ENCODE results near the gene EPB41L4B.

The EPB41L4B gene

DNA sequence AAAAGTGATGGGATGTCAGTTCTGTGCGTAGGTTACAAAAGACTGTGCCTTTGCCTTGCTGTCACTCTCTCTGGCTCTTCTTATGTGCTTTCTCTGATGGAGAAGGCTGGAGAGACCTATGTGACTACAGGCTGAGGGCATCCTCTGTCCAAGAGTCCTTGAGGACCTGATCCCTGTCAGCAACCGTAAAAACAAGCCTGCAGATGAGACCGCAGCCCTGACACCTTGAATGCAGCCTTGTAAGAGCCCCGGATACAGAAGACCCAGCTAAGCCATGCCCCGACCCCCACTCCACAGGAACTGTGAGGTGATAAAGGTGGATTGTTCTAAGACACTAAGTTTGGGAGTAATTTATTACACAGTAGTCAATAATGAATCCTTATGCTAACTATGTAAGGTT lies 121.2 kb downstream of the EPB41L4B start:
- DNase-seq (ENCODE audit: low read depth) = no peak

GRCh38 chr9:109198736-109199382 lies 122.0 kb downstream of the EPB41L4B start:
- DNase-seq (ENCODE audit: low read depth) = no peak

DNA sequence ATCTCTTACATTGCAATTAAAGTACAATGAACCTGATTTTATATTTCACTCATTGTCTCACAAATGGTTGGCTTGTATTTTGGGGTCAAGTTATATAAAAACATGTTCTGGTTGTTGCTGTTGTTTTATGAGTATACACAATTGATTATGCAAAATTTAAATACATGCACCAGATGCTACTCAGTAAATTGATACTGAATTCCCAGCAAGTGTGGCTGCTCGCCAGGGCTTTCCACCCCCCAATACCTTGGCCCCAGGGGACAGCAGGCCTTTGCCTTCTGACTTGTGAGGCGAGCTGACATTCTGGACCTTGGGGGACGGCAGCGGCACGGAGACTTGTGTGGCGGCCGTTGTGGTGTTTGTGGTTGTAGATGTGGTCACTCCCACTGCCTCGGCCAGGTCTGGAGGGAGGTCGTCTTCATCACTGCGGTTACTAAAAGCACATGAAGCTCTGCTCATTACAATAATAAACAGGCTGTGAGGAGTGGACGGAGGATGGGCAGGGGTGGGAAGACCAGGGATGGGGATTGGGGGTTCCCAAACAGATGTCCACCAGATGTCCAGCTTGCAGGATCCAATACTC lies 126.8 kb downstream of the EPB41L4B start:
- DNase-seq (ENCODE audit: low read depth) = no peak

DNA sequence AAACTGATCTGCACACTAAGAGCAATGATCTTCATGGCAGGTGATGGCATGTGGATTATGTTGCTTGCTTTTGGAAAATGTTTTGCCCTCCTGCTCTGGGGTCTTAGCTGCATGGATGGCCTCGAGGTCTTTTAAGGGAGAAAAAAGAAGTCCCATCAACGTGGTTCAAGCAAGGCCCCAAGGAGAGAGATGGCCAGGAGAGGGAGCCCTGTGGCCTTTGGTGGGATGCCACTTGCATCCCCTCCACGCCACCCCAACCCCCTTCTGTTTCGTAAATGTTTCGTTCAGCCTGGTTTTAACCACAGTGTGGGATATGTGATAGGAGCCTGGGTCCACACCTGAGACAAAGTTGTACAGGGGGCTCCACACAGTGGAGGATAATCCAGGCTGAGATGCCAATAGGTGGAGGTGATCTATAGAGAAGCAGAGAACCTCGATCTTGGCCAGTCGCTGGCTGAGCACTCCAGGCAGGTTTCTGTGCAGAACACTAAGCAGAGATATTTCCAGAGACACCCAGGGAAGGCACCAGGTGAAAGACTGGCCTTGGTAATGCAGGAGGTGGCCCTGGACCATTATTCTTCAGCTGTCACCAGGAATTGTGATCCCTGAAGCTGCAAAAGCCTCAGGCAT lies 128.0 kb downstream of the EPB41L4B start:
- no peak for DNase-seq (ENCODE audit: low read depth)

DNA sequence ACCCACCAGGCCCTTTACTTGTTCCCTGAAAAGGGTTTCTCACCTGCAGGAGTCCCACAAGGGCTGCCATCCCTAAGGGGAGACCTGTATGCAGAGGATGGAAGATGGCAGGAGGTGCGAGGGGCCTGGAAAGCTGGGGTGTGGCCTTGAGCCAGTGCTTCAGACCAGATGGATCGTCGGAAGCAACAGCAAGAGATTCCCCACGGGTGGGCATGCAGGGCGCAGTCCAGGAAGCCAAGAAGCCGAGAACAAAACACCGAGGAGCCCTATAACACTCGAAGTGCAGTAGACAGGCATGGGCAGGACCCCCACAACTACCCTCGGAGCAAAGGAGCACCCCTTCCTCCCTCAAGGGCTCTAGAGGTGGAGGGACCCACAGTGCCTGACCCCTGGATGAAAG lies 129.1 kb downstream of the EPB41L4B start:
- DNase-seq (ENCODE audit: low read depth) = no peak

DNA sequence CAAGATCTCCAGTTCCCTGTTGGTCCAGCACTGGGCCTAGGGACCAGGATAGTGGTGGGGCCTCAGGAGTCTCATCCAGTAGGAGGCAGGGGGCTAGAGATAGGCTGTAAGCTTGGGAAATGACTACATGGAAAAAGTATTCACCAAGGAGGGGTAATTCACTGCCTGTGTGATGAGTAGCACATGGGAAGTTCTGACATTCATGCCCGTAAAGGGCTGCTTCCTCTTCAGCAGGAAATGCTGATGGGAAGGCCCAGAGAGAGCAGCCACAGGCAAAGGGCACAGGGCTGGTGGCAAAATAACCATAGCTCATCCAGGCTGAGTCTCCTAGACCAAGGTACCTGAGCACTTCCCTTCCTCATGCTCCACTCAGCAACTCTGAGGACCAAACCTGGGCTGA lies 130.7 kb downstream of the EPB41L4B start:
- no peak for DNase-seq (ENCODE audit: low read depth)

DNA sequence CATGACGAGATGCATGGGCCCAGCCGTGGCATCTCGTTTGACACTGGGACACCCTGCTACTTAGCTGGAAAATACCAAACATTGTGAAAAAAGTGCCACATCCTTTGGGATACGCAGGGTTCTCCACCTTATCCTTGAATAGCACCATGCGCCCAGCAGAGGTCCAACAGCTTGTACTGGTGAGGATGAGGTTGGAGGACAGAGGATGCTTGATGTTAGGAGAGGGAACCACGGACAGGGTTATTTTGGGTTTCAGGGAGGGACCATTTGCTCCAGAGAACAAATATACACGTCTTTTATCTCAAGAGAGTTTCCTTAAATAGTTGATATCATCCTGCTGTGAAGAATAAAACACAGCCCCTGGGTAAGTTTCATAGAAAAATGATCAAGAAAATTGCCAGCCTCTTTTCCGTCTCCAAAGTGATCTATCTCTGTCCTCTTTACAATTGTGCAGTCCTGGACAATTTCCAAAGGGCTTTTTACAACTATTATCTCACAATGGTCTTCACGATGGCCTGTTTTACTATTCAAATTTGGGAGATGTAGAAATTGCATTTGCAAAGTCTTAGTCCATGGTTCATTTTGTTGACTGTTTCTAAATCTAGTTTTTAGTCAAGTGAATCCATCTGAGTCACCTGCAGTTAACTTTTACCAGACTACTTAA lies 133.9 kb downstream of the EPB41L4B start:
- no peak for DNase-seq (ENCODE audit: low read depth)

GRCh38 chr9:109182940-109183798 lies 137.7 kb downstream of the EPB41L4B start:
- DNase-seq (ENCODE audit: low read depth) = no peak

DNA sequence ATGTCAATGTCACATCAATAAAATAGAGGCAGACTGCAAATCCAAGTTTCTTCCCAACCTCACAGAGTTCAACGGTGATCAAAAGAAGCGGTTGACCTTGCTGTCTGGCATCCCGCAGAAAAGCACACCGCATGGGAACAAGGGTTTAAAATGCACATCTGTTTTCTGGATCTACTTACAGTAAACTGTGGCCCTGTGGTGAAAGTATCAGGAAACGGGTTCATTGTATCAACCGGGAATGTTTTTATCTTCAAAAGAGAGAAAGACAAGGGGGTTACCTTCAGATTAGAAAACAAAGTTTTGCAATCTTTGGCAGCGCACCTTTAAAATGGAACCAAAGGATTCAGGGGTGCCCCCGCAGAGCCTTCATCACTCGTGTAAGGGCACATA lies 138.3 kb downstream of the EPB41L4B start:
- DNase-seq (ENCODE audit: low read depth) = no peak

DNA sequence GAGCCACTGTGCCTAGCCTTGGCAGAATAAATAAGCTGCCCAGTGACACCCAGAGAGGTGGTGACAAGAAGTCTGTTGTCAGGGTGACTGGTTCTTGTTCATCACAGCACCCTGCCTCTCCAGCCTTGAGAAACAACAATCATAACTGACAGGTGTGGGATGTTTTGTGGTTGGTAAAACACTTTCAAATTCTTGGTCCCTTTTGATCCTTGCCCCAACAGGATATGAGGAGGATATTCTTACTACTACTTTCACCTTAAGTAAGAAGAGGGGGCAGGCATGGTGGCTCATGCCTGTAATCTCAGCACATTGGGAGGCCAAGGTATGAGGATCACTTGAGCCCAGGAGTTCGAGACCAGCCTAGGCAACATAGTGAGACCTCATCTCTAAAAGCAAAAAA lies 139.6 kb downstream of the EPB41L4B start:
- DNase-seq (ENCODE audit: low read depth) = no peak

GRCh38 chr9:109179801-109180523 lies 140.9 kb downstream of the EPB41L4B start:
- no peak for DNase-seq (ENCODE audit: low read depth)

GRCh38 chr9:109176963-109177362 lies 143.9 kb downstream of the EPB41L4B start:
- DNase-seq (ENCODE audit: low read depth) = no peak

GRCh38 chr9:109176386-109176785 lies 144.5 kb downstream of the EPB41L4B start:
- DNase-seq (ENCODE audit: low read depth) = no peak

DNA sequence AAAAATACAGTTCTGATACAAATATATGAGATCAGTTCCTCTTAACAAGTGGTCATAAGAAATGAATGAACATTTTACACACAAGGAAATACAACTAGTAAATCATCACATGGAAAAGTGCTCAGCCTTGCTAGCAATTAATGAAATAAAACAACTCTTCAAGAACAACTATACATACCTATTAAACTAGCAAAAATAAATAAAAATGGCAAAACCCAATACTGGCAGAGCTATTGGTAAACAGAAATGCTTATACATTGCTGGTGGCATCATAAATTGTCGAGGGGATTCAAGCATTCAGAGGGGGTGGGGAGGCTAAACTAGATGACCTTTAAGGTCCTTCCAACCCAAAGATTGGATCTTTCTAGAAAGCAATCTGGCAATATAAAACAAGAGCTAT lies 147.9 kb downstream of the EPB41L4B start:
- no peak for DNase-seq (ENCODE audit: low read depth)

DNA sequence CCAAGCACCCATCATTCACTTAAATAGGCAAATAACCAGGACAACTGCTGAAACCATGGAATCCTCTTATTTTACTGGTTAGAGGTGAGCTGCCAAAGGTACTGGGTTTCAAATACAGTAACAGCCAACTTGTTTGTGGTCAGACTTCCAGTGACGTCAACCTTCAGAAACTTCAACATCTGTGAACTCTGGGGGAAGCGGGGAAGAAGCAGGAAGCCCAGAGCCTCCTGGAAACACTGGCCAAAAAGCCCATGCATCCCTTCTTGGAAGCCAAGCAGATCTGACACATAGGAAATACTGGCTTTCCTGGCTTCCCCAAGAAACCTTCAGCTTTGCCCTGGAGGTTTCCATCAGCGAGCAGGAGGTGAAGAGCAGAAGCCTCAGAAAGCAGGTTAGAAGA lies 148.9 kb downstream of the EPB41L4B start:
- DNase-seq (ENCODE audit: low read depth) = no peak

DNA sequence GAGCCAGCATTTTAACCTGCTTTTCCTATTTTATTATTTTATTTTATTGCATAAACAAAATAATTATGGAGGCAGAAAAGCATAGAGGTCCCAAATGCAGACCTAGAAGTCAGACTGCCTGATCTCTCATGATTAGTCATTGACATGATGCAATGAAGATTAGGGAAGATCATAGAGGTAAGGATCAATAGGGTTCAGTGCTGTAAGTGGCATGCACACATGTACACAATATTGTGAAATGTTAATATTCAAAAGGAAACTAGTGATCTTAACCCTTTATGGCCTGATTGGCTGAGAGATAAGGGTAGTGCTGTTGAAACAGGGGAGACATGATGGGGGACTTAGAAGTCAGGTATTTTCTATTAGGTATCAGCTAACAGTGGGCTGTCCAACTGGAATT lies 152.7 kb downstream of the EPB41L4B start:
- no peak for DNase-seq (ENCODE audit: low read depth)

GRCh38 chr9:109167716-109168115 lies 153.1 kb downstream of the EPB41L4B start:
- no peak for DNase-seq (ENCODE audit: low read depth)

DNA sequence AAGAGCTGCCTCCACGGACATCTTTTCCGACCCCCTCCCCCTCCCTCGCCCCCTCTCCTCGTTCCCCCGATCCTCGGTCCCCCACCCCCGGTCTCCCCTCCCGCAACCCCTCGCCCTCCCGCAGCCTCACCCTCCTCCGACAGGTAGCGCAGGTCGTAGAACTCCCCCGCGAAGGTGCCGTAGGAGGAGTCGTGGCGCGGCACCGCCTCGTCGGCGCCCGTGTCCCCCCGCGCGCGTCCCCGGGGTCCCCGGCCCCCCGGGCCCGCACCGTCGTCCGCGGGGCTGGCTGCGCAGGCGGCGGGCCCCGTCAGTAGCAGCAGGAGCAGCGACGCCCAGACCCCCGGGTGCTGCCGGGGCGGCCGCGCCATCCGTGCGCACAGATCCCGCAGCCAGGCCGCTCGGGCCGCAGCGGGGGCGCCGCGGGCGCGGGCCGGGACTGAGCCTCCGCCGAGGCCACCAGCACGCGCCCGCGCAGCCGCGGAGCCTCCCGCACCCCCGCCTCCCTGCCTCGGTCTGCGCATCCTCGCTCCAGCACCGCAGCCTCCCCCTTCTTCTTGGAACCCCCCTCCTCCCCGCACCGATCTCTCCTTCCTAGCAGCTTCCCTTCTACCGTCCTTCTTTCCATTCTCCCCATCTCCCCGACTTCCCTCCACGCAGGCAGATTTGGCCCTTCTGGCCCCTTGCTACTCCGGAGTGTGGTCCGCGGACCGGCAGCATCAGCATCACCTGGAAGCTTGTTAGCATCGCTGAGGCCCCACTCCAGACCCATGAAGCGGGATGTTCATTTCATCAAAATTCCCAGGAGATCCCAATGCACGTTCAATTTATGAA lies 153.9 kb downstream of the EPB41L4B start, which contains the start of gene FRRS1L:
FRRS1L (minus strand) TSS at position 479 of the 831 bp plus-strand sequence; CDS start at position 368, 111 bp downstream.
- DNase-seq (ENCODE audit: low read depth) = no peak

GRCh38 chr9:109166171-109166770 lies 154.6 kb downstream of the EPB41L4B start:
- no peak for DNase-seq (ENCODE audit: low read depth)

GRCh38 chr9:109164042-109164441 lies 156.8 kb downstream of the EPB41L4B start:
- DNase-seq (ENCODE audit: low read depth) = no peak
